RWPE1 (cell line): Measurements from ENCODE around the gene TMEM62.
A peak's percentile ranks its signal among the peaks of the same experiment; 100 is the strongest.
"Not testable (repeated sequence)": the region's sequence is repeated elsewhere in the genome, so short reads cannot be mapped to it uniquely, and the experiment has no call there.

Experiments
- CTCF ChIA-PET: fragments of 350-600 bp; sonication (Branson Sonifier 250); formaldehyde crosslinking; extraction: SDS; loops from one replicate; lab custom pipeline; 2021; lab: Yijun Ruan, JAX
- POLR2A ChIA-PET: fragments of 400-600 bp; formaldehyde crosslinking; extraction: SDS; loops from one replicate; lab custom pipeline; 2020; ENCODE audit warnings: antibody characterized with exemption; ENCODE audit not compliant: low non-redundant PET; lab: Yijun Ruan, JAX
- DNase-seq: peaks from one replicate; pipeline ENCODE4 v3.0.0; 2012; ENCODE audit warnings: low spot score
- H3K27ac ChIP-seq: fragments of 450-650 bp; 2 replicates; pipeline ENCODE4 v1.5.1; 2017
- CTCF ChIP-seq: fragments of 450-650 bp; conservative IDR thresholded peaks from 2 replicates; pipeline ENCODE4 v1.5.1; 2017; ENCODE audit warnings: low read depth, mild to moderate bottlenecking

TMEM62 gene

GRCh38 chr15:43165801-43166325 is 32.5 kb downstream of the TMEM62 start:
- CTCF ChIA-PET: no interaction called here
- TF ChIP-seq CTCF: no peak
- H3K27ac ChIP-seq: no peak overlapping the region
- no peak for DNase-seq
- POLR2A ChIA-PET: no interaction called here

- POLR2A ChIA-PET, CTCF ChIA-PET, DNase-seq, H3K27ac ChIP-seq: not testable (repeated sequence)
Measured at GRCh38 chr15:43167261-43167660, 33.9 kb downstream of the TMEM62 start.

GRCh38 chr15:43168192-43169107 is 35.1 kb downstream of the TMEM62 start:
- H3K27ac ChIP-seq: peak overlapping the region; percentile 75
- ChIA-PET CTCF (interaction anchor here (0.6 kb wide), 1 partner anchor 108 kb away, joined by 3 read pairs; no protein-coding TSS in a partner anchor), POLR2A (interaction anchor here (0.6 kb wide), 1 partner anchor 90 kb away, joined by 3 read pairs; no protein-coding TSS in a partner anchor)
- DNase-seq: peak; percentile 49
- no peak for TF ChIP-seq CTCF

- ChIA-PET POLR2A (no interaction called here), CTCF (interaction anchor here (0.6 kb wide), 1 partner anchor 662 kb away, joined by 7 read pairs; no protein-coding TSS in a partner anchor)
- no peak for DNase-seq
Measured at GRCh38 chr15:43169888-43170287, 36.5 kb downstream of the TMEM62 start.

GRCh38 chr15:43175656-43176309 is 42.4 kb downstream of the TMEM62 start:
- H3K27ac ChIP-seq, DNase-seq, POLR2A ChIA-PET: not testable (repeated sequence)
- CTCF ChIA-PET: interaction anchor here (0.6 kb wide), 1 partner anchor 26 kb away, joined by 3 read pairs; no protein-coding TSS in a partner anchor

More at GRCh38 chr15:43169888-43170287, 36.5 kb downstream of the TMEM62 start:
- H3K27ac ChIP-seq: no peak overlapping the region
- no peak for TF ChIP-seq CTCF

- CTCF ChIA-PET, POLR2A ChIA-PET: not testable (repeated sequence)
Measured at GRCh38 chr15:43177147-43177546, 43.8 kb downstream of the TMEM62 start.

GRCh38 chr15:43183270-43183669 is 49.9 kb downstream of the TMEM62 start:
- TF ChIP-seq CTCF: no peak

More at GRCh38 chr15:43177147-43177546, 43.8 kb downstream of the TMEM62 start:
- DNase-seq, H3K27ac ChIP-seq: not testable (repeated sequence)

More at GRCh38 chr15:43183270-43183669, 49.9 kb downstream of the TMEM62 start:
- no peak overlapping the region for H3K27ac ChIP-seq
- POLR2A ChIA-PET: no interaction called here
- no peak for DNase-seq
- CTCF ChIA-PET: no interaction called here
